H1 (cell line): ENCODE results near the gene MORC2.

ENCODE experiments used
- CBX5 ChIP-seq: fragments of 300-800, 300-1000 bp; sonication (generic); IDR thresholded peaks from 2 replicates; pipeline ENCODE4 v1.7.1; 2016; ENCODE audit warnings: antibody characterized with exemption, low read length, low read depth
- CEBPB ChIP-seq: IDR thresholded peaks from 2 replicates; pipeline ENCODE4 v1.6.1; 2012; ENCODE audit warnings: low read depth, low read length
- EP300 ChIP-seq, 2 experiments: IDR thresholded peaks; 1 replicate in 1 of 2; 2 replicates in 1 of 2; pipeline ENCODE4 v1.6.1; 2011 to 2012; ENCODE audit warnings: low read depth in 2 of 2, low read length in 2 of 2, mild to moderate bottlenecking in 2 of 2, borderline replicate concordance in 1 of 2, inconsistent platforms in 1 of 2, moderate library complexity in 1 of 2
- EZH2 ChIP-seq: fragments of 200-600 bp; sonication (generic); IDR thresholded peaks from 2 replicates; pipeline ENCODE4 v1.7.1; 2012; ENCODE audit warnings: low read depth, mild to moderate bottlenecking, moderate library complexity, low read length, inconsistent platforms; ENCODE audit not compliant: severe bottlenecking
- GABPA ChIP-seq: IDR thresholded peaks from 2 replicates; pipeline ENCODE4 v1.6.1; 2011; ENCODE audit warnings: mild to moderate bottlenecking, low read length, moderate library complexity, borderline replicate concordance; ENCODE audit not compliant: insufficient read depth
- HDAC2 ChIP-seq, 2 experiments: fragments of 300-600 bp in 1 of 2; sonication (generic) in 1 of 2; IDR thresholded peaks; 2 replicates each; pipeline ENCODE4 v1.6.1; 2011 to 2012; ENCODE audit warnings: low read depth in 2 of 2, low read length in 2 of 2, mild to moderate bottlenecking in 2 of 2, moderate library complexity in 2 of 2, borderline replicate concordance in 1 of 2, inconsistent platforms in 1 of 2
- JUN ChIP-seq: IDR thresholded peaks from 2 replicates; pipeline ENCODE4 v1.6.1; 2011; ENCODE audit warnings: low read depth, mild to moderate bottlenecking, improper control_type of control experiment, low read length
- POLR2A ChIP-seq, 2 experiments: IDR thresholded peaks; 1 replicate in 1 of 2; 2 replicates in 1 of 2; pipeline ENCODE4 v1.6.1; 2011; ENCODE audit warnings: low read depth in 2 of 2, low read length in 2 of 2, mild to moderate bottlenecking in 2 of 2; ENCODE audit errors: control extremely low read depth in 1 of 2
- SAP30 ChIP-seq: fragments of 300-600 bp; sonication (generic); IDR thresholded peaks from 2 replicates; pipeline ENCODE4 v1.7.1; 2012; ENCODE audit warnings: low read length, moderate library complexity, mild to moderate bottlenecking, inconsistent platforms; ENCODE audit not compliant: insufficient read depth, insufficient replicate concordance
- SIX5 ChIP-seq: IDR thresholded peaks from 2 replicates; pipeline ENCODE4 v1.6.1; 2011; ENCODE audit warnings: mild to moderate bottlenecking, low read depth, low read length
- TF ChIP-seq, protein P1 (sequence below), 3 experiments: IDR thresholded peaks; 1 replicate in 2 of 3; 2 replicates in 1 of 3; pipeline versions ENCODE4 v1.5.1 to v1.6.1; 2011; ENCODE audit warnings: low read length in 3 of 3, mild to moderate bottlenecking in 3 of 3, inconsistent platforms in 2 of 3, low read depth in 1 of 3, moderate library complexity in 1 of 3; ENCODE audit not compliant: insufficient read depth in 1 of 3; ENCODE audit errors: control extremely low read depth in 1 of 3

DNA sequence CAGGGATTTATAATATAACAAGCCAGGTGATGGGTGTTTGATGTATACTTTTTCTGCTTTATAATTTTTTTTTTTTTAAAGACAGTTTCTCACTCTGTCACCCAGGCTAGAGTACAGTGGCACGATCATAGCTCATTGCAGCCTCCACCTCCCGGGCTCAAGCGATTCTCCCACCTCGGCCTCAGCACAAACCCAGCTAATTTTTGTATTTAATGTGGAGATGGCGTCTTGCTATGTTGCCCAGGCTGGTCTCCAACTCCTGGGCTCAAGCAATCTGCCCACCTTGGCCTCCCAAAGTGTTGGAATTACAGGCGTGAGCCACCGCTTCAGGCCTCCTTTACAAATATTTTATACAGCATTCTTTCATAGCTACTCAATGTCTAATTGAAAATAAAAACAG is 48.6 kb downstream of the MORC2 start:
- TF ChIP-seq EP300 (IDR thresholded peaks at IDR 0.05; ENCODE audit: borderline replicate concordance in 1 of 2, low read depth in 2 of 2, low read length in 2 of 2), result no peak
- TF ChIP-seq, protein P1, sequence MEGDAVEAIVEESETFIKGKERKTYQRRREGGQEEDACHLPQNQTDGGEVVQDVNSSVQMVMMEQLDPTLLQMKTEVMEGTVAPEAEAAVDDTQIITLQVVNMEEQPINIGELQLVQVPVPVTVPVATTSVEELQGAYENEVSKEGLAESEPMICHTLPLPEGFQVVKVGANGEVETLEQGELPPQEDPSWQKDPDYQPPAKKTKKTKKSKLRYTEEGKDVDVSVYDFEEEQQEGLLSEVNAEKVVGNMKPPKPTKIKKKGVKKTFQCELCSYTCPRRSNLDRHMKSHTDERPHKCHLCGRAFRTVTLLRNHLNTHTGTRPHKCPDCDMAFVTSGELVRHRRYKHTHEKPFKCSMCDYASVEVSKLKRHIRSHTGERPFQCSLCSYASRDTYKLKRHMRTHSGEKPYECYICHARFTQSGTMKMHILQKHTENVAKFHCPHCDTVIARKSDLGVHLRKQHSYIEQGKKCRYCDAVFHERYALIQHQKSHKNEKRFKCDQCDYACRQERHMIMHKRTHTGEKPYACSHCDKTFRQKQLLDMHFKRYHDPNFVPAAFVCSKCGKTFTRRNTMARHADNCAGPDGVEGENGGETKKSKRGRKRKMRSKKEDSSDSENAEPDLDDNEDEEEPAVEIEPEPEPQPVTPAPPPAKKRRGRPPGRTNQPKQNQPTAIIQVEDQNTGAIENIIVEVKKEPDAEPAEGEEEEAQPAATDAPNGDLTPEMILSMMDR (IDR thresholded peaks at IDR 0.05; ENCODE audit: control extremely low read depth in 1 of 3, insufficient read depth in 1 of 3, low read depth in 1 of 3, low read length in 3 of 3), result no peak
- TF ChIP-seq EZH2, result no peak
- TF ChIP-seq HDAC2 (IDR thresholded peaks at IDR 0.05; ENCODE audit: borderline replicate concordance in 1 of 2, low read depth in 2 of 2, low read length in 2 of 2), result no peak
- TF ChIP-seq GABPA, result no peak
- no peak for TF ChIP-seq POLR2A (IDR thresholded peaks at IDR 0.05; ENCODE audit: control extremely low read depth in 1 of 2, low read depth in 2 of 2, low read length in 2 of 2)
- no peak for TF ChIP-seq SAP30
- no peak for TF ChIP-seq CEBPB
- no peak for TF ChIP-seq SIX5
- no peak for TF ChIP-seq CBX5
- TF ChIP-seq JUN, result no peak
